GM18502 (cell line): ENCODE measurements around the gene C2orf68.
A peak's percentile ranks its signal among the peaks of the same experiment; 100 is the strongest.
"Not testable (repeated sequence)": the region's sequence is repeated elsewhere in the genome, so short reads cannot be mapped to it uniquely, and the experiment has no call there.

Experiments
- ATAC-seq: cut with Tn5 transposase; IDR thresholded peaks from one replicate; pipeline ENCODE4 v1.9.1; 2021; ENCODE audit warnings: mild to moderate bottlenecking; ENCODE audit not compliant: unreplicated experiment, poor library complexity

C2orf68 gene

GRCh38 chr2:85584857-85585780 is 26.7 kb downstream of the C2orf68 start:
- peak; percentile 49 for ATAC-seq

GRCh38 chr2:85584354-85584856 is 27.5 kb downstream of the C2orf68 start, which contains the start of gene VAMP5:
VAMP5 (plus strand) TSS chr2:85584431; CDS start chr2:85584491, 60 bp downstream.
- ATAC-seq: peak; percentile 27

DNA sequence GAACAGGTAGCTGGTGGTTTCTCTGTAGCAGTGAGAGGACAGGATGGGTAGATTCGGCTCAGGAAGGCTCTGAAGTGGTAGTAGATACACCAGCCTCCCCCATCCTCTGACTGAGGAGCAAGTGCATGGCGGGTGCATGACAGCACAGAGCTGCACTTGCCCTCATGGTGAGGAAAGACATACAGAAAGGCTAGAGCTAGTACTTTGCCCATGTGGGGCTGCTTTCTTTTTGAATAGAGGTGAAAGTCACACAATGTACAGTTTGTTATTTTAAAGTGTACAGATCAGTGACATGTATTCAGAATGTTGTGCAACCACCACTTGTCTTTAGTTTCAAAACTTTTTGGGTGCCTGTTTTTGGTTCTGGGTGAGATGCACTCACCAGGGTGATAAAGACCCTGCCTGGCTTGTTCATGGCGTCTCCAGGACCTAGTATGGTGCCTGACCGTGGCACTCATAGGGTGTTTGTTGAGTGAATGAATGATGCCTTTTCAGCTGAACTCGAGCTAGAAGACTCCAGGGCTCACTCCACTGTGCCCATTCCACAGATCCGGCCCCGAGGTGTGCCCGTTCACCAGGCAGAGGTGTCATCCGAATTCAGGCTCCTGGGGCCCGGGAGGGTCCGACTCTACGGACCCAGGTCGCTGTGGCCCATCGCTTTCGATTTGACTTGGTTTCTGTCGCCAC is 28.1 kb downstream of the C2orf68 start:
- peak; percentile 53 for ATAC-seq

DNA sequence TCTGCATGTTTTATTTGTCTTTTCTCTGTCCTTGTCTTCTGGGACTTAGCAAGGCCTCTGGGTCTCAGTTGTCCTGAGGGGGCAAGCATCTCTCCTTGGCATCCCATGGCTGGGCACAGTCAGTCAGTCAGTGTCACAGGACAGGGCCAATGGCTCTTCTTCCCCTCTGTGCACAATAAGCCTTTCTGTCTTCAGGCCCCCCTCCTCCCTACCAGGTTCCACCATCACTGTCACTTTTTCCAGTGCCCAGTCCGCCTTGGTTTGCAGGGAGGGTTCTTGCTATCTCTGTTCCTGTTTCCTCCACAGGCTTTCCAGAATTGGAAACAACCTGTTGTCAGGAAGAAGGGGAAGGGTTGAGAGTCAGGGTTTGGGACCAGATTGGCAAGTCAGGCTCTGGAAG is 29.4 kb downstream of the C2orf68 start:
- ATAC-seq: no peak

DNA sequence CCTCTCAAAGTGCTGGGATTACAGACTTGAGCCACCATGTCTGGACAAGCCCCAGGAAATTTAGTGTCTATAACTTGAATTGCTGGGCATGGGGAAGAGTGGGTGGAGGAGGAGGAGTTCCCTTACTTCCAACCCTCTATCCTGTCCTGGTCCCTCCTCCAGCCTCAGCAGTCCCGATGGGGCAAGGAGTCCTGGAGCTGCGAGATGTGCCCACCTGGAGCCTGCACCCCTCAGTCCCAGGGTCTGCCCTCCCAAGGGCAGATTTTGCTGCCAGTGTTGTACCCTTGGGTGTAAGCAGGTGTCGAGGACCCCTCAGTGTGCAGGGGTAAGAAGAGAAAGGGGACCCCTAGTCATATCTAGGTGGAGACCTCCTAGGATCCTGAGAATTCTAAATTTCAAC is 31.7 kb downstream of the C2orf68 start:
- ATAC-seq: no peak

GRCh38 chr2:85579266-85579935 is 32.5 kb downstream of the C2orf68 start:
- no peak for ATAC-seq

DNA sequence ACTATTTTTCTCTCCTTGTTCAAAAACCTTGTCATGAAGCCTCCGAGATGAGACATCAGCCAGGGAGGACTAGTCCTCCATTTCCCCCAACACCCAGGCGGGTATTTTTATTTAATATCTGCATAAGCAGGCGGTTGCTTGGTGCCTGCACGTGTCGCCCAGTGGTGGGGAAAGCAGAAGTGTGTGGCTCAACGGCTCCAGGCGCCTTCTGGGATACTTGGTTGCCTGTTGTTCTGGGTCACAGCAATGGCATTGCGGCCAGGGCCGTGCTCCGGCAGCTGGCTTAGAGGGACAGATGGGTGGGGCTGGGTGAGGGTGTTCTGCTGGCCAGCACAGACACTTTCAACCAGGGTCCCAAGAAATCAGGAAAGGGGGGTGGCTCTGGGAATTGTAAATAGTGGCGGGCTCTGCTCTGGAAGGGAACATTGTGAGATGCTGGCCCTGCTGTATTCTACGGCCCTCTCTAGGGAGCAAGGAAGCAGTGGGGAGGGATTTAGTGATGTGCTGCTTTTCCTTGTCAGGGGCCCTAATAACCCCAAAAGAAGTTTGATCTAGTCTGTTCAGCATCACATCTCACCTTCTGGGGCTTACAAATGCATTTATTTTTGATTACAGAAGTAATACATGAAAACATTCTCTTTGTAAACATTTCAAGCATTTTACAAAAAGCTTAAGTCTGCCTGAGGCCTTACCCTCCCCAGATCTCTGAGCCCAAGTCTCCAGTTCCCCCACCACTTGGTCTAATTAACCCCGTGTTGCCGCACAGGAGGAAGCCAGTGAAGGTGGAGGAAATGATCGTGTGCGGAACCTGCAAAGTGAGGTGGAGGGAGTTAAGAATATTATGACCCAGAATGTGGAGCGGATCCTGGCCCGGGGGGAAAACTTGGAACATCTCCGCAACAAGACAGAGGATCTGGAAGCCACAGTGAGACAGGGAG is 33.4 kb downstream of the C2orf68 start:
- ATAC-seq: peak; percentile 61

DNA sequence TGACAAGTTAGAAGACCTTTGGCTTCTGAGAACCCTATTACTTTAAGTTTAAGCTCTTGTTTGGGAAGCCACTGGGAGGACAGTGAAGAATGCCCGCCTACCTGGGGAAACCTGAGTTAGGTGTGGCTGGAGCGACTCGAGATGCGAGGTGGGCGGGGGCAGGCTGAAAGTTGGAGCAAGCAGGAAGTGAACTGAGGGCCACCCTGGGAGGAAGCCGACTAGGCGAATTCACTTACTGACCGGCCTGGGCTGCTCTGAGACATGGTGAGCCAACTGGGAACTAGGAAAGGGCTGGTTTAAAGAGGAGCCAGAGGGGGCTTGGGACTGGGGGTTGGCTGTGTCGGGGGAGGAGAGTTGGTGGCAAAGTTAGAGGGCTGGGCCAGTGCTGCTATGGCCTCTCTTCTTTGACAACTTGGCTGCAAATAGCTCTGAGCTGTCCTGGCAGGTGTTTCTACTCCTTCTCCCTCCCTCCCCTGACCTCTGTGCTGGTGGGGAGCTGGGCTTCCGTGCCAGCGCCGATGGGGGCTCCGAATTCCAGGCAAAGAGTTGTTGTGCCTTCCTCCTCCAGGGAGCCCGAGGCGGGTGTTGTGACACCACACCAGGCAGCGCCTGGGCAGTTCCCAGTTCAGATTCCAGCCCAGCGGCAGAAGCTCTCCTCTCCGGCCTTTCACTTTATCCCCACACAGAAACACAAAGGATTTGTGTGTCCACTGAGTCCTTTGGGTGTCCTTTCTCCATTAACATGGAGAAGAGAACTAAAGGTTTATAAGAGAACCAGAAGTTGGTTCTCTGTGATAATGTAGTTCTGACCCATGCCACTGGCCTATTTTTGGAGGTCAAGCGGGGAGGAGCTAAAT is 34.3 kb downstream of the C2orf68 start, which contains the start of gene VAMP8:
VAMP8 (plus strand) TSS at position 201 of the 857 bp plus-strand sequence; CDS start at position 262, 61 bp downstream.
- ATAC-seq: peak; percentile 60

- ATAC-seq: no peak
Observed at GRCh38 chr2:85577063-85577385, 34.8 kb downstream of the C2orf68 start.

DNA sequence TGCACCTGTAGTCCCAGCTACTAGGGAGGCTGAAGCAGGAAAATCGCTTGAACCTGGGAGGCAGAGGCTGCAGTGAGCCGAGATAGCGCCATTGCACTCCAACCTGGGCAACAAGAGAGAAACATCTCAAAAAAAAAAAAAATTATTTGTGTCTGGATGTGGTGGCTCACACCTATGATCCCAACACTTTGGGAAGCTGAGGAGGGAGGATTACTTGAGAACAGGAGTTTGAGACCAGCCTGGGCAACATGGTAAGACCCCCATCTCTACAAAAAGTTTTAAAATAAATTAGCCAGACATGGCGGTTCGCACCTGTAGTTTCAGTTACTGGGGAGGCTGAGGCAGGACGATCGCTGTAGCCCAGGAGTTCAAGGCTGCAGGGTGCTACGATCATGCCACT is 36.1 kb downstream of the C2orf68 start:
- no peak for ATAC-seq

- no peak for ATAC-seq
Observed at GRCh38 chr2:85566265-85566664, 45.6 kb downstream of the C2orf68 start.

DNA sequence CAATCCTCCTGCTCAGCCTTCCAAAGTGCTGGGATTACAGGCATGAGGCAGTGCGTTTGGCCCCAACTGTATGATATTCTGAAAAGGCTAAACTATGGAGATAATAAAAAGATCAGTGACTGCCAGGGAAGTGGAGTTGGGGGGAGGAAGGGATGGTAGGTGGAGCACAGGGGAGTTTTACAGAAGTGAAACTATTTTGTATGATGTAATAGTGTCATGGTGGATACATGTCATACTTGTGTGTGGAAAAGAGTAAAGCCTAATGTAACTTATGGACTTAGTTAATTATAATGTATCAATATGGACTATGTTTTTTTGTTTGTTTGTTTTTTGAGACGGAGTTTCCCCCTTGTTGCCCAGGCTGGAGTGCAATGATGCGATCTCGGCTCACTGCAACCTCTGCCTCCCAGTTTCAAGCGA is 47.7 kb downstream of the C2orf68 start:
- ATAC-seq: no peak

DNA sequence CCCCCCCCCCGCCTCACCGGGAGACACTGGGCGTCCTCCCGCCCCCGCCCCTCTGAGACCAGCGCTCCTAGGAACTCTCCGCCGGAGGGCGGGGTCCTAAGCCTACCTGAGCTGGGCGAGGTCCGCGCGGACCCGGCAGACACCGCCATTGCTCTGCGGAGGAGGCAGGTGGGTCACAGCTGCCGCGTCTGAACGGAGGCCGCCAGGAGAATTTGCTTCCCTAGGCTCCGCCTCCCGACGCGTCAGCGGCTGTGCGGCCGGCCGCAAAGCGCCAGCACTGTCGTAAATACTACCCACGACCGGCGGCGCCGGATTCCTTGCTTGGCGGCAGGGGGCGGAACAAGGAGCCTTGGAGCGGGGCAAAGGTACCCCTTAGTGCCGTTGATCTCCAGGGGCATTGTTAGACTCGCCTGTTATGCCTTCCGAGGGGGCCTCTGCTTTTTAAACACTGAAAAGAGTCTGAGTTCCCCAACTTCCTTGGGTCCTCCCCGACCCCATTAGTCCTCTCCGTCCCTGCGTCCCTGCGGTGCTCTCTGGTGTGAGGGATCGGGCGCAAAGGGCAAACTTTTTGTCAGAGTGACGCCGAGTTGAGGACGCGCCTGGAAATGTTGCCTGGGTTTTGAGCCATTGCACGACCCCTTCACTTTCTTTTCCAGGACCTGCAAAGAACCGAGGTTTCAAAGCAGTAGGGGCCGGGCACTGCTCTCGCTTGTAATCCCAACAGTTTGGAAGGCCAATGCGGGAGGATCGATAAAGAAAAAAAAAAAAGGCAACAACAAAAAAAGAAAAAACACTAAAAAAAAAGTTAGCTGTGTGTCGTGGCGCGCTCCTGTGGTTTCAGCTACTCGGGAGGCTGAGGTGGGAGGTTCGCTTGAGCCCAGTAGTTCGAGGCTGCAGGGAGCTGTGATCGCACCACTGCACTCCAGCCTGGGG is 50.3 kb downstream of the C2orf68 start, which contains the start of gene GGCX:
GGCX (minus strand) TSS at position 214 of the 933 bp plus-strand sequence; CDS start at position 149, 65 bp downstream.
- ATAC-seq: peak; percentile 95

GRCh38 chr2:85560812-85561279 is 51.0 kb downstream of the C2orf68 start:
- ATAC-seq: peak; percentile 28

DNA sequence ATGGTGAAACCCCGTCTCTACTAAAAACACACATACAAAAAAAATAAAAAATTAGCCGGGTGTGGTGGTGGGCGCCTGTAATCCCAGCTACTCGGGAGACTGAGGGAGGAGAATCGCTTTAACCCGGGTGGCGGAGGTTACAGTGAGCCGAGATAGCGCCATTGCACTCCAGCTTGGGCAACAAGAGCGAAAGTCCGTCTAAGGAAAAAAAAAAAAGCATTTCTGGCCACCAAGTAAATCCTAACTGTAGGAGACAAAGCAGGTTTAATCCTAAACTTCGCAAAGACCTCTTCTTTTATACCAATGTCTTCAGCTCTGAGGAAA is 51.5 kb downstream of the C2orf68 start:
- not testable (repeated sequence) for ATAC-seq

GRCh38 chr2:85558160-85558559 is 53.7 kb downstream of the C2orf68 start:
- ATAC-seq: no peak

DNA sequence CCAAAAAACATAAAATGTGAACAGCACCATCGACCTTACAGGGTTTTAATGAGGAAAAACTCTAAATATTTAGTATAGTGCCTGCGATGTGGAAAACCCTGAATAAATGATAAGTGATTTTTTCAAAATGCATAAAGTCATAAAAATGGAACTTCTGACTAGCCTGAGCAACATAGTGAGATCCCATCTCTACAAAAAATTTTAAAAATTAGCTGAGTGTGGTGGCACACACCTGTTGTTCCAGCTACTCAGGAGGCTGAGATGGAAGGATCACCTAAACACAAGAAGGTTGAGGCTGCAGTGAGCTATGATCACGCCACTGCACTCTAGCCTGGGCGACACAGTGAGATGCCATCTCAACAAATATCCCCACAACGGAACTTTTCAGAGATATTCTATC is 54.7 kb downstream of the C2orf68 start:
- ATAC-seq: no peak
